Measurements from ENCODE around the gene CLIC3. TPM values are rescaled to one million over a fixed set of nuclear protein-coding genes. Genes with fewer than 3 reads are reported as not detected.
A peak's percentile ranks its signal among the peaks of the same experiment; 100 is the strongest.

CLIC3 gene
- polyA plus RNA-seq, 2 of the 4 experiments (the other 2 are of a cell fraction), result 0.61 to 6.4 TPM

DNA sequence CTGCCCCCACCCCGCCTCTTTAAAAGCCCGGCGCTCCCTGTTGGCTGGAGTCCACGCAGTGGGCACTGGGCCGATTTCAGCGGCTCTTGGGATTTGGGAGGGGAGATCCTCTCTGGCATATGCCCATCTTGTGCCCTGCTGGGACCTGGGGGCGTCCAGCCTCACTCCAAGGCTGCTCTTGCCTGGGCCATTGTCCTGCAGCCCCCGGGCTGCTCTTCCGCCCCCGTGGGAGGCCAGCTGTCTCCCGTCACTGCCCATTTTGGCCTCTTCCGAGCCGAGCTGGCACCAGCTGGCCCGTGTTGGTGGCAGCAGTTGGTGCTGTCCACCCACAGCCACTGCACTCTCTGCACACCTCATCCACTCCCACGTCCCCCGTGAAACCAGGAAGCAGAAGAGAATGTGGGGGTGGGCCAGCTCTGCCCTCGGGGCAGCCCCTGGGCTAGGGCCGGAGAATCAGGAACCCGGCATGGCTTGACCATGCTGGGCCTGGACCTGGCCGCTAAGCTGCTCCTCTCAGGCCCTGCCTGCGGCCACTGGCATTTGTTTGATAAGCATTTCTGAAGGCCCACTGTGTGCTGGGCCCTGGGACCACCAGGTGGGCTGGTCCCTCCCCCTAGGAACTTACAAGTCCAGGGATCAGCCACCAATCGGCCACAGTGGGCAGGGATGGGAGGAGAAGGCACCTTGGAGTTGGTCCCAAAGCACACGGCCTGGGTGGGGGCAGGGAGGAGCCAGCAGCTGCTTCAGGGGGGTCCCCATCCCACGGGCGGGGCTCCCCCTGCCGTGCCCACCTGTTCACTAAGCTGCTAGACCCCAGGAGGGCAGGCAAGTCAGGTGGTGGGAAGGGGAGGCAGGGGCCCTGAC lies 49.1 kb downstream of the CLIC3 start:
- ChIA-PET CTCF (interaction anchor here (0.6 to 11.3 kb wide), 46 partner anchors 9 to 337 kb away, joined by 3 to 282 read pairs (median 5); partner anchors contain the start of genes ABCA2, CLIC3, FUT7 and NPDC1), POLR2A (interaction anchor here (0.8 to 1.4 kb wide), 5 partner anchors 45 to 105 kb away, joined by 3 to 16 read pairs (median 4); partner anchors contain the start of genes AJM1, CLIC3, PAXX and TRAF2)
- peak overlapping the region; percentile 47 for H3K4me2 ChIP-seq
- 80% methylated on average over 17 of the region's 26 CpGs for WGBS (ENCODE audit: missing lambda C conversion rate)
- TF ChIP-seq, protein P1, sequence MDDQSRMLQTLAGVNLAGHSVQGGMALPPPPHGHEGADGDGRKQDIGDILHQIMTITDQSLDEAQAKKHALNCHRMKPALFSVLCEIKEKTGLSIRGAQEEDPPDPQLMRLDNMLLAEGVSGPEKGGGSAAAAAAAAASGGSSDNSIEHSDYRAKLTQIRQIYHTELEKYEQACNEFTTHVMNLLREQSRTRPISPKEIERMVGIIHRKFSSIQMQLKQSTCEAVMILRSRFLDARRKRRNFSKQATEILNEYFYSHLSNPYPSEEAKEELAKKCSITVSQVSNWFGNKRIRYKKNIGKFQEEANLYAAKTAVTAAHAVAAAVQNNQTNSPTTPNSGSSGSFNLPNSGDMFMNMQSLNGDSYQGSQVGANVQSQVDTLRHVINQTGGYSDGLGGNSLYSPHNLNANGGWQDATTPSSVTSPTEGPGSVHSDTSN (IDR thresholded peaks at IDR 0.05), result no peak
- TF ChIP-seq, protein P2, sequence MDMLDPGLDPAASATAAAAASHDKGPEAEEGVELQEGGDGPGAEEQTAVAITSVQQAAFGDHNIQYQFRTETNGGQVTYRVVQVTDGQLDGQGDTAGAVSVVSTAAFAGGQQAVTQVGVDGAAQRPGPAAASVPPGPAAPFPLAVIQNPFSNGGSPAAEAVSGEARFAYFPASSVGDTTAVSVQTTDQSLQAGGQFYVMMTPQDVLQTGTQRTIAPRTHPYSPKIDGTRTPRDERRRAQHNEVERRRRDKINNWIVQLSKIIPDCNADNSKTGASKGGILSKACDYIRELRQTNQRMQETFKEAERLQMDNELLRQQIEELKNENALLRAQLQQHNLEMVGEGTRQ (IDR thresholded peaks at IDR 0.05), result no peak
- no peak for TF ChIP-seq EHF (CRISPR knock-in tag; IDR thresholded peaks at IDR 0.05)
- TF ChIP-seq, protein P3, sequence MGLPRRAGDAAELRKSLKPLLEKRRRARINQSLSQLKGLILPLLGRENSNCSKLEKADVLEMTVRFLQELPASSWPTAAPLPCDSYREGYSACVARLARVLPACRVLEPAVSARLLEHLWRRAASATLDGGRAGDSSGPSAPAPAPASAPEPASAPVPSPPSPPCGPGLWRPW (IDR thresholded peaks at IDR 0.05), result no peak
- no peak for TF ChIP-seq SREBF2 (IDR thresholded peaks at IDR 0.05)
- no peak for TF ChIP-seq ZNF302 (CRISPR knock-in tag; IDR thresholded peaks at IDR 0.05)
- TF ChIP-seq, protein P4, sequence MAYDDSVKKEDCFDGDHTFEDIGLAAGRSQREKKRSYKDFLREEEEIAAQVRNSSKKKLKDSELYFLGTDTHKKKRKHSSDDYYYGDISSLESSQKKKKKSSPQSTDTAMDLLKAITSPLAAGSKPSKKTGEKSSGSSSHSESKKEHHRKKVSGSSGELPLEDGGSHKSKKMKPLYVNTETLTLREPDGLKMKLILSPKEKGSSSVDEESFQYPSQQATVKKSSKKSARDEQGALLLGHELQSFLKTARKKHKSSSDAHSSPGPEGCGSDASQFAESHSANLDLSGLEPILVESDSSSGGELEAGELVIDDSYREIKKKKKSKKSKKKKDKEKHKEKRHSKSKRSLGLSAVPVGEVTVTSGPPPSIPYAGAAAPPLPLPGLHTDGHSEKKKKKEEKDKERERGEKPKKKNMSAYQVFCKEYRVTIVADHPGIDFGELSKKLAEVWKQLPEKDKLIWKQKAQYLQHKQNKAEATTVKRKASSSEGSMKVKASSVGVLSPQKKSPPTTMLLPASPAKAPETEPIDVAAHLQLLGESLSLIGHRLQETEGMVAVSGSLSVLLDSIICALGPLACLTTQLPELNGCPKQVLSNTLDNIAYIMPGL (CRISPR knock-in tag; IDR thresholded peaks at IDR 0.05; ENCODE audit: borderline replicate concordance), result no peak
- TF ChIP-seq ZC3H11A (IDR thresholded peaks at IDR 0.05), result no peak
- TF ChIP-seq FOSB (CRISPR knock-in tag; IDR thresholded peaks at IDR 0.05), result no peak
- no peak for TF ChIP-seq RARB (CRISPR knock-in tag; IDR thresholded peaks at IDR 0.05)
- TF ChIP-seq, protein P5, sequence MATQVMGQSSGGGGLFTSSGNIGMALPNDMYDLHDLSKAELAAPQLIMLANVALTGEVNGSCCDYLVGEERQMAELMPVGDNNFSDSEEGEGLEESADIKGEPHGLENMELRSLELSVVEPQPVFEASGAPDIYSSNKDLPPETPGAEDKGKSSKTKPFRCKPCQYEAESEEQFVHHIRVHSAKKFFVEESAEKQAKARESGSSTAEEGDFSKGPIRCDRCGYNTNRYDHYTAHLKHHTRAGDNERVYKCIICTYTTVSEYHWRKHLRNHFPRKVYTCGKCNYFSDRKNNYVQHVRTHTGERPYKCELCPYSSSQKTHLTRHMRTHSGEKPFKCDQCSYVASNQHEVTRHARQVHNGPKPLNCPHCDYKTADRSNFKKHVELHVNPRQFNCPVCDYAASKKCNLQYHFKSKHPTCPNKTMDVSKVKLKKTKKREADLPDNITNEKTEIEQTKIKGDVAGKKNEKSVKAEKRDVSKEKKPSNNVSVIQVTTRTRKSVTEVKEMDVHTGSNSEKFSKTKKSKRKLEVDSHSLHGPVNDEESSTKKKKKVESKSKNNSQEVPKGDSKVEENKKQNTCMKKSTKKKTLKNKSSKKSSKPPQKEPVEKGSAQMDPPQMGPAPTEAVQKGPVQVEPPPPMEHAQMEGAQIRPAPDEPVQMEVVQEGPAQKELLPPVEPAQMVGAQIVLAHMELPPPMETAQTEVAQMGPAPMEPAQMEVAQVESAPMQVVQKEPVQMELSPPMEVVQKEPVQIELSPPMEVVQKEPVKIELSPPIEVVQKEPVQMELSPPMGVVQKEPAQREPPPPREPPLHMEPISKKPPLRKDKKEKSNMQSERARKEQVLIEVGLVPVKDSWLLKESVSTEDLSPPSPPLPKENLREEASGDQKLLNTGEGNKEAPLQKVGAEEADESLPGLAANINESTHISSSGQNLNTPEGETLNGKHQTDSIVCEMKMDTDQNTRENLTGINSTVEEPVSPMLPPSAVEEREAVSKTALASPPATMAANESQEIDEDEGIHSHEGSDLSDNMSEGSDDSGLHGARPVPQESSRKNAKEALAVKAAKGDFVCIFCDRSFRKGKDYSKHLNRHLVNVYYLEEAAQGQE (IDR thresholded peaks at IDR 0.05), result no peak
- TF ChIP-seq CBX8 (IDR thresholded peaks at IDR 0.05), result no peak
- TF ChIP-seq TP53 (CRISPR knock-in tag; IDR thresholded peaks at IDR 0.05), result no peak
- no peak for TF ChIP-seq BHLHE40 (IDR thresholded peaks at IDR 0.05; ENCODE audit: low read depth, low read length)
- no peak for TF ChIP-seq HOXB13 (CRISPR knock-in tag; IDR thresholded peaks at IDR 0.05; ENCODE audit: low read depth)
- ATAC-seq (no peak), FAIRE-seq (no peak), DNase-seq (ENCODE audit: low read depth in 1 of 2, low spot score in 1 of 2) (no peak)
- no peaks in the 10 kb centered on the region for H3K9me3 ChIP-seq
- peaks cover 43% of the 10 kb centered on the region for H3K4me1 ChIP-seq
- H3K4me3 ChIP-seq, result no peak overlapping the region
- peak overlapping the region; percentile 63 to 98 for H3K27ac ChIP-seq
